DMS79 (cell line): Measurements from ENCODE around the gene EMC7.

Experiments used
- DNase-seq: peaks from one replicate; lab custom pipeline; 2025; lab: John Stamatoyannopoulos, UW

Gene EMC7

DNA sequence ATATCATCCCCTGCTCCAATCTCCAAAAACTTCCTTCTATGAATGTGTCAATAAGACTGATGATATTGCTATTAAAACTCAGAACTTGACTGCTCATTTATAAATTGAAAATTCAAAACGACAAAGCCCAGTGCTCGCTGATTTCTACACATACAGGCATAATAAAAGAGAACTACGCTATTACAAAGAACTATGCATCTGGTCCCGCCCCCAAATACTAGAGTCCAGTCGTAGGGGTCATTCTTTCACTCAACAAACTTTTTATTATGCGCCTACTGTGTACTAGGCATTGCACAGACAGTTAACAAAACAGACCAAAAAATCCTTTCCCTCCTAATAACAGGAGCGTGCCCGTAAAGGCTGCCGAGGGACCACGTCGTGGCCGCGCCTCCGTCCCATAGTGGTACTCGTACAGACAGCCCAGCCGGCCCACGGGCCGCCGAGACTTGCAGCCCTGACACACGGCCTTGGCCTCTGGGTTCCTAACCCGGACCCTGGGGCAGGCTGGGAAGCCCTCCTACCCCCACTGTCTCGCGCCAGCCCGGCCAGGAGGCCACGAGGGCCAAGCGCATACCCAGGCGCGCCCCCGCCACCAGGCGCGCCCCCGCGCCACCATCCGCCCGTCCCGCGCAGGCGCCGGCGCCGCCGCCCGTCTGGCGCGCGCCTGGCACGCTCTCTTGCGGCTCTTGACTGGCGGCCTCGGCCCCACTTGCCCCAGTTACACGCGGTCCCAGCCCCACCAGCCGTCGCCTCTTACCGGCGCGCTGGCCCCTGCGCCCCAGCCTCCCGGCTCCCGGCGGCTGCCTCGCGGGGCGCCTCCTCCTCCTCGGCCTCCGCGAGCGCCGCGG lies 63.4 kb downstream of the EMC7 start:
- DNase-seq: no peak
